ENCODE measurements around the gene OSBPL6.

The OSBPL6 gene

GRCh38 chr2:178418426-178418825, 224.1 kb downstream of the OSBPL6 start:
- TF ChIP-seq EZH2phosphoT487 (IDR thresholded peaks at IDR 0.05; ENCODE audit: borderline replicate concordance, low read length) (no peak), CTCF (IDR thresholded peaks at IDR 0.05; ENCODE audit: low read depth, low read length, poor library complexity, severe bottlenecking) (no peak)
- Histone ChIP-seq H3K9me3 (ENCODE audit: control insufficient read depth, insufficient read depth, low read length) (no peaks in the 10 kb centered on the region), H3K79me2 (ENCODE audit: control insufficient read depth, low read length) (peaks cover 5% of the 10 kb centered on the region), H3F3A (ENCODE audit: control insufficient read depth, insufficient read depth) (no peaks in the 10 kb centered on the region), H3K27me3 (ENCODE audit: control insufficient read depth, low read length) (no peaks in the 10 kb centered on the region), H3K36me3 (ENCODE audit: control insufficient read depth, low read length) (no peaks in the 10 kb centered on the region), H3K4me1 (ENCODE audit: control insufficient read depth, low read length) (peaks cover 10% of the 10 kb centered on the region), H4K20me1 (ENCODE audit: control insufficient read depth, insufficient read depth, low read depth, low read length) (no peaks in the 10 kb centered on the region), H3K9me2 (replicated peaks; ENCODE audit: control insufficient read depth, low read length) (no peaks in the 10 kb centered on the region), H3K27ac (ENCODE audit: low read depth, low read length) (no peak overlapping the region), H3K4me3 (ENCODE audit: low read length) (no peak overlapping the region), H3K4me2 (ENCODE audit: low read length) (no peak overlapping the region)

- H3K36me3 ChIP-seq (ENCODE audit: control insufficient read depth, low read length) = no peaks in the 10 kb centered on the region
- no peak for TF ChIP-seq EZH2phosphoT487 (IDR thresholded peaks at IDR 0.05; ENCODE audit: borderline replicate concordance, low read length)
- TF ChIP-seq CTCF (IDR thresholded peaks at IDR 0.05; ENCODE audit: low read depth, low read length, poor library complexity, severe bottlenecking) = peak; percentile 44
- H3K4me3 ChIP-seq (ENCODE audit: low read length) = no peak overlapping the region
- peaks cover 5% of the 10 kb centered on the region for H3K79me2 ChIP-seq (ENCODE audit: control insufficient read depth, low read length)
- H3K27me3 ChIP-seq (ENCODE audit: control insufficient read depth, low read length) = no peaks in the 10 kb centered on the region
- H3K4me2 ChIP-seq (ENCODE audit: low read length) = no peak overlapping the region
- H3K4me1 ChIP-seq (ENCODE audit: control insufficient read depth, low read length) = peaks cover 10% of the 10 kb centered on the region
- H3K9me2 ChIP-seq (replicated peaks; ENCODE audit: control insufficient read depth, low read length) = no peaks in the 10 kb centered on the region
- no peaks in the 10 kb centered on the region for H3F3A ChIP-seq (ENCODE audit: control insufficient read depth, insufficient read depth)
- H3K27ac ChIP-seq (ENCODE audit: low read depth, low read length) = no peak overlapping the region
- no peaks in the 10 kb centered on the region for H4K20me1 ChIP-seq (ENCODE audit: control insufficient read depth, insufficient read depth, low read depth, low read length)
- no peaks in the 10 kb centered on the region for H3K9me3 ChIP-seq (ENCODE audit: control insufficient read depth, insufficient read depth, low read length)
Observed at GRCh38 chr2:178419123-178419522, 224.8 kb downstream of the OSBPL6 start.

GRCh38 chr2:178420463-178420999, 226.2 kb downstream of the OSBPL6 start:
- H3K79me2 ChIP-seq (ENCODE audit: control insufficient read depth, low read length) = no peaks in the 10 kb centered on the region
- no peak overlapping the region for H3K4me2 ChIP-seq (ENCODE audit: low read length)
- TF ChIP-seq CTCF (IDR thresholded peaks at IDR 0.05; ENCODE audit: low read depth, low read length, poor library complexity, severe bottlenecking) = no peak
- TF ChIP-seq EZH2phosphoT487 (IDR thresholded peaks at IDR 0.05; ENCODE audit: borderline replicate concordance, low read length) = no peak
- H4K20me1 ChIP-seq (ENCODE audit: control insufficient read depth, insufficient read depth, low read depth, low read length) = no peaks in the 10 kb centered on the region
- H3K9me3 ChIP-seq (ENCODE audit: control insufficient read depth, insufficient read depth, low read length) = no peaks in the 10 kb centered on the region
- H3K4me3 ChIP-seq (ENCODE audit: low read length) = no peak overlapping the region
- H3F3A ChIP-seq (ENCODE audit: control insufficient read depth, insufficient read depth) = no peaks in the 10 kb centered on the region
- no peaks in the 10 kb centered on the region for H3K36me3 ChIP-seq (ENCODE audit: control insufficient read depth, low read length)
- H3K27me3 ChIP-seq (ENCODE audit: control insufficient read depth, low read length) = no peaks in the 10 kb centered on the region
- H3K9me2 ChIP-seq (replicated peaks; ENCODE audit: control insufficient read depth, low read length) = no peaks in the 10 kb centered on the region
- H3K27ac ChIP-seq (ENCODE audit: low read depth, low read length) = no peak overlapping the region
- H3K4me1 ChIP-seq (ENCODE audit: control insufficient read depth, low read length) = no peaks in the 10 kb centered on the region
